ENCODE data around the gene ATP2C2. TPM values are rescaled to one million over a fixed set of nuclear protein-coding genes. Genes with fewer than 3 reads are reported as not detected.

Gene ATP2C2
- polyA plus RNA-seq, 1 of the 3 experiments (the other 2 are of a cell fraction): 0.33 TPM

DNA sequence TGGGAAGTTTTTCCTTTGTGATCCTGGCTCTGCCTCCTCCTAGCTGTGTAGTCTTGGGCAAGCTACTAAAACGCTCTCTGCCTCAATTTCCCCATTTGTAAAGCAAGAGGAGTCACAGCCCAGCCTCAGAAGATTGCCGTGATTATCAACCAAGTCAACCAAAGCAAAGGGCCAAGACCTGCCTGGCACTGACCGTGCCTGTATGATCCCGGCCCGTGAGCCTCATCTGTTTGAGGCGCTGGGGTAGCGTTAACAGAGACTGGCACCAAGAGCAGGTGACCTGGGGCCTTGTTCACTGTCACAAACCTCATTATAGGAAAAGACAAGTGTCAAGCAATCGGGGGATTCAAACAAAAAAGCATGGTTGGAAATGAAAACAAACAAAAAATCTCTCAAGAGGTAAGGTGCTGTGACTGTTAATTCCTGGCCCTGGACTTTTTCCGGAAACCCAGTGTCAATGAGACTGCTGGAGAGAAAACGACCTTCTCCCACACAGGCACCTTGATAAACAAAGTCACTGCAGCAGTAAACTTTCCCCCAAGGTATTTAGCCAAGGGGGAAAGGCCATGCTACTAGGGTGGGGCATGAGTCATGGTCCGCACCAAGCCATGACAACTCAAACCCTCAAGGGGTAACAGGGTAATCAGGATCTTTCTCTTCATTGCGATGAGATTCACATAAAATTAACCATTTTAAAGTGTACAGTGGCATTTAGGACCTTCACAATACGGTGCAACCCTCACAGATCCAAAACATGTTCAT, 130.7 kb downstream of the ATP2C2 start (continued):
- TF ChIP-seq ZBTB33 (IDR thresholded peaks at IDR 0.05; ENCODE audit: borderline replicate concordance, low read depth) (no peak), TAF1 (IDR thresholded peaks at IDR 0.05; ENCODE audit: borderline replicate concordance, low read depth, low read length) (no peak), JUND (IDR thresholded peaks at IDR 0.05) (no peak), RFX5 (IDR thresholded peaks at IDR 0.05; ENCODE audit: low read length) (no peak), RXRA (IDR thresholded peaks at IDR 0.05; ENCODE audit: borderline replicate concordance, low read depth) (no peak)
- TF ChIP-seq, protein P1, sequence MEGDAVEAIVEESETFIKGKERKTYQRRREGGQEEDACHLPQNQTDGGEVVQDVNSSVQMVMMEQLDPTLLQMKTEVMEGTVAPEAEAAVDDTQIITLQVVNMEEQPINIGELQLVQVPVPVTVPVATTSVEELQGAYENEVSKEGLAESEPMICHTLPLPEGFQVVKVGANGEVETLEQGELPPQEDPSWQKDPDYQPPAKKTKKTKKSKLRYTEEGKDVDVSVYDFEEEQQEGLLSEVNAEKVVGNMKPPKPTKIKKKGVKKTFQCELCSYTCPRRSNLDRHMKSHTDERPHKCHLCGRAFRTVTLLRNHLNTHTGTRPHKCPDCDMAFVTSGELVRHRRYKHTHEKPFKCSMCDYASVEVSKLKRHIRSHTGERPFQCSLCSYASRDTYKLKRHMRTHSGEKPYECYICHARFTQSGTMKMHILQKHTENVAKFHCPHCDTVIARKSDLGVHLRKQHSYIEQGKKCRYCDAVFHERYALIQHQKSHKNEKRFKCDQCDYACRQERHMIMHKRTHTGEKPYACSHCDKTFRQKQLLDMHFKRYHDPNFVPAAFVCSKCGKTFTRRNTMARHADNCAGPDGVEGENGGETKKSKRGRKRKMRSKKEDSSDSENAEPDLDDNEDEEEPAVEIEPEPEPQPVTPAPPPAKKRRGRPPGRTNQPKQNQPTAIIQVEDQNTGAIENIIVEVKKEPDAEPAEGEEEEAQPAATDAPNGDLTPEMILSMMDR (IDR thresholded peaks at IDR 0.05): no peak

DNA sequence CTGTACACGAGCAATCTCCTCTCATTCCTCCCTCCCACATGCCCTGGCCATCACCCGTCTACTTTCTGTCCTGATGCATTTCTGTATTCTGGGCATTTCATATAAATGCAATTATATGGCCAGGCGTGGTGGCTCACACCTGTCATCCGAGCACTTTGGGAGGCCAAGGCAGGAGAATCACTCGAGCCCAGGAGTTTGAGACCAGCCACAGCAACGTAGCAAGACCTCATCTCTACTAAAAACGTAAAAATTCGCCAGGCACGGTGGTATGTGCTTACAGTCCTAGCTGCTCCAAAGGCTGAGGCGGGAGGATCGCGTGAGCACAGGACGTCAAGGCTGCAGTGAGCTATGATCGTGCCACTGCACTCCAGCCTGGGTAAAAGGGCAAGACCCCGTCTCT, 131.3 kb downstream of the ATP2C2 start:
- no peak for DNase-seq
- Histone ChIP-seq H3K4me2 (no peak overlapping the region), H3K27ac (ENCODE audit: low read depth in 2 of 2, low read length in 1 of 2) (no peak overlapping the region), H2AFZ (ENCODE audit: low read depth) (no peak overlapping the region), H3K9ac (no peak overlapping the region), H3K9me3 (no peaks in the 10 kb centered on the region), H3K79me2 (ENCODE audit: insufficient read depth) (peaks cover 48% of the 10 kb centered on the region; the same call in 1 of the 2 replicates), H3K27me3 (ENCODE audit: insufficient read depth) (no peaks in the 10 kb centered on the region), H3K4me1 (ENCODE audit: control insufficient read depth in 1 of 2, insufficient read depth in 2 of 2, low read depth in 1 of 2, low read length in 1 of 2) (peaks cover 7 to 10% of the 10 kb centered on the region in 2 experiments; a peak in 2 of 4 replicates), H3K4me3 (ENCODE audit: low read depth in 2 of 2, low read length in 1 of 2) (no peak overlapping the region), H3K9me2 (no peaks in the 10 kb centered on the region), H3K36me3 (replicated peaks in 1 of 2; ENCODE audit: control insufficient read depth in 1 of 2, insufficient read depth in 2 of 2, low read length in 1 of 2) (peaks cover 27 to 43% of the 10 kb centered on the region in 2 experiments), H4K20me1 (ENCODE audit: insufficient read depth) (no peaks in the 10 kb centered on the region), H3F3A (replicated peaks; ENCODE audit: insufficient read depth) (no peaks in the 10 kb centered on the region)
- ChIA-PET POLR2A (no interaction called here), CTCF (no interaction called here)
- 90% methylated on average over 15 of the region's 15 CpGs for WGBS (ENCODE audit: low lambda C conversion rate)
- no peak for TF ChIP-seq GABPA (IDR thresholded peaks at IDR 0.05; ENCODE audit: low read depth)
- TF ChIP-seq EZH2phosphoT487 (IDR thresholded peaks at IDR 0.05; ENCODE audit: borderline replicate concordance, low read depth): no peak
- TF ChIP-seq USF2 (IDR thresholded peaks at IDR 0.05; ENCODE audit: borderline replicate concordance, low read depth, low read length): no peak
- no peak for TF ChIP-seq RAD21 (IDR thresholded peaks at IDR 0.05; ENCODE audit: low read length)
- TF ChIP-seq ZBTB33 (IDR thresholded peaks at IDR 0.05; ENCODE audit: borderline replicate concordance, low read depth): no peak
- TF ChIP-seq USF1 (IDR thresholded peaks at IDR 0.05; ENCODE audit: borderline replicate concordance, low read depth): no peak
- no peak for TF ChIP-seq JUND (IDR thresholded peaks at IDR 0.05)
- no peak for TF ChIP-seq FOSL2 (IDR thresholded peaks at IDR 0.05; ENCODE audit: borderline replicate concordance, low read depth)
- TF ChIP-seq, protein P2, sequence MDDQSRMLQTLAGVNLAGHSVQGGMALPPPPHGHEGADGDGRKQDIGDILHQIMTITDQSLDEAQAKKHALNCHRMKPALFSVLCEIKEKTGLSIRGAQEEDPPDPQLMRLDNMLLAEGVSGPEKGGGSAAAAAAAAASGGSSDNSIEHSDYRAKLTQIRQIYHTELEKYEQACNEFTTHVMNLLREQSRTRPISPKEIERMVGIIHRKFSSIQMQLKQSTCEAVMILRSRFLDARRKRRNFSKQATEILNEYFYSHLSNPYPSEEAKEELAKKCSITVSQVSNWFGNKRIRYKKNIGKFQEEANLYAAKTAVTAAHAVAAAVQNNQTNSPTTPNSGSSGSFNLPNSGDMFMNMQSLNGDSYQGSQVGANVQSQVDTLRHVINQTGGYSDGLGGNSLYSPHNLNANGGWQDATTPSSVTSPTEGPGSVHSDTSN (IDR thresholded peaks at IDR 0.05): no peak
- TF ChIP-seq, protein P3, sequence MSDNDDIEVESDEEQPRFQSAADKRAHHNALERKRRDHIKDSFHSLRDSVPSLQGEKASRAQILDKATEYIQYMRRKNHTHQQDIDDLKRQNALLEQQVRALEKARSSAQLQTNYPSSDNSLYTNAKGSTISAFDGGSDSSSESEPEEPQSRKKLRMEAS (IDR thresholded peaks at IDR 0.05; ENCODE audit: low read depth): no peak
- no peak for TF ChIP-seq MXI1 (IDR thresholded peaks at IDR 0.05; ENCODE audit: low read depth, low read length)
- no peak for TF ChIP-seq MEF2A (IDR thresholded peaks at IDR 0.05; ENCODE audit: borderline replicate concordance, low read depth)
- no peak for TF ChIP-seq SMC3 (IDR thresholded peaks at IDR 0.05; ENCODE audit: low read depth, low read length)
- no peak for TF ChIP-seq NRF1 (IDR thresholded peaks at IDR 0.05; ENCODE audit: low read depth, low read length)
- no peak for TF ChIP-seq ELF1 (IDR thresholded peaks at IDR 0.05)
- no peak for TF ChIP-seq FOXM1 (IDR thresholded peaks at IDR 0.05; ENCODE audit: low read depth)
- TF ChIP-seq GATA2 (CRISPR knock-in tag; IDR thresholded peaks at IDR 0.05): no peak
- TF ChIP-seq SIN3A (IDR thresholded peaks at IDR 0.05; ENCODE audit: borderline replicate concordance, low read depth, low read length): no peak
- no peak for TF ChIP-seq POLR2AphosphoS5 (IDR thresholded peaks at IDR 0.05; ENCODE audit: low read depth, low read length)

Data from SK-N-SH (cell line).